ENCODE results near the gene PLAGL1.

The PLAGL1 gene

DNA sequence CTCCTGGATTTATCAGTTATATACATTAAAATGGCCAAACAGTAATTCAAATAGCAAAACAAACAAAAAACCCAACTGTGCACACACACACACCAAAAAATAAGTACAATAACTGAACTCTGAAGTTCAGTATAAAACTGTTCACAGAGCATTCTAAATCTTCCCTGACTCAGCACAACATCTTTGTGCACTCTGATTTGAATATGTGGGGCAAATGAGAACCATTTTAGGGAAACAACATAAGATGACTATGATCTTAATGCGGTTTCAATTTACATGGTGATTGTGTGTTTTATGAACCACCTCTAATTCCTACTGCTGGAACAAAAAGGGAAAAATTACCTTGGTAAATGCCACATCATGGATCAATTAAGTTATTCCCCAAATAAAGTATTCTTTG lies 41.7 kb downstream of the PLAGL1 start:
- no peak for DNase-seq (ENCODE audit: low read depth in 2 of 3, low spot score in 2 of 3)

DNA sequence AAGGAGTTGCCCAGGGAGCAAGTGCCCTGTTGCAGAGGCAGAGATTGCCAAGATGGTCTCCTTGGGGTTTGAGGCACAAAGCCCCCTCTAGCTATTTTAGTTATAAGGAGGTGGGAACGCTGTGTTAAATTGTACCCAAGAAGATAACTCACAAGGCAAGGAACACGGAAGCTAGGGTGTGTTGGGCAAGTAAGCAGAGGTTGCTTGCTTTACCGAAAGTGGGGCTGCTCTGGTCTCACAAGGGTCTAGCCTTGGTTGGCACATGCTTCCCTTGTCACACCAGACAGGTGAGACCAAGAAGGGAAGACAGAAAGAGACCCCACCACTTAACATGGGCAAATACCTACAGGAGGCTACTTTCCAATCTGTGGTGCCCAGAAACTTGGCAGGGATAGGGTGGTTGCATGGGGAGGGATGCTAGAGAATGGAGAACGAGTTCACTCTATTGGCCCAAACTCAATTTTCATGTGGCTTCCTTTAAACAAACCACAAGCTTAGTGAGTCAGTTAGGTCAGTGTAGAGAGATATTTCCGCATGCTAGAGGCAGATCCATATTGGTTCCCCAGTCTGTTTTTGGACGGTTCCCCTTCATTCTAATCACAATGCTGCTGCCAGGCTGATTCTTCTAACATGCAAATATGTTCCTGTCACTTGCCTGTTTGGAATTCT lies 42.4 kb downstream of the PLAGL1 start:
- DNase-seq (ENCODE audit: low read depth in 2 of 3, low spot score in 2 of 3) = no peak

DNA sequence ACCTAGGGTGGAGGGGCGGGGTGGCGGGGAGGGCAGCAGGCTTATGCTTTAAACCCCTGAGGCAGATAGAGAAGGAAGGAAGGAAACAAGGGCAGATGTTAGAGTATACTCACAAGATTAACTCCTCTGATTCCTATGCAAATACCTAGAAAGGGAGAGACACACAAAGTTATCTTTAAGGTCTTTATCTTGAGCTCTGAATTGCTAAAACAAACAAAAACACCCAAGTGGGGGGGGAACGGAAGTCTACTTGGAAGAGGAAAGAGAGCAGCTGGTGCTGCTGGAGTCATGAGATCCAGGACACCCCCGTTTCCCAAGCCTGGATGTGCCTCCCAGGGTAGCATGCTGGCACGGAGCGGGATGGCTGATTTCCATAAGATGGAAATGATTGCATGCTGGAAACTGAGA lies 43.4 kb downstream of the PLAGL1 start:
- DNase-seq (ENCODE audit: low read depth in 2 of 3, low spot score in 2 of 3) = no peak

DNA sequence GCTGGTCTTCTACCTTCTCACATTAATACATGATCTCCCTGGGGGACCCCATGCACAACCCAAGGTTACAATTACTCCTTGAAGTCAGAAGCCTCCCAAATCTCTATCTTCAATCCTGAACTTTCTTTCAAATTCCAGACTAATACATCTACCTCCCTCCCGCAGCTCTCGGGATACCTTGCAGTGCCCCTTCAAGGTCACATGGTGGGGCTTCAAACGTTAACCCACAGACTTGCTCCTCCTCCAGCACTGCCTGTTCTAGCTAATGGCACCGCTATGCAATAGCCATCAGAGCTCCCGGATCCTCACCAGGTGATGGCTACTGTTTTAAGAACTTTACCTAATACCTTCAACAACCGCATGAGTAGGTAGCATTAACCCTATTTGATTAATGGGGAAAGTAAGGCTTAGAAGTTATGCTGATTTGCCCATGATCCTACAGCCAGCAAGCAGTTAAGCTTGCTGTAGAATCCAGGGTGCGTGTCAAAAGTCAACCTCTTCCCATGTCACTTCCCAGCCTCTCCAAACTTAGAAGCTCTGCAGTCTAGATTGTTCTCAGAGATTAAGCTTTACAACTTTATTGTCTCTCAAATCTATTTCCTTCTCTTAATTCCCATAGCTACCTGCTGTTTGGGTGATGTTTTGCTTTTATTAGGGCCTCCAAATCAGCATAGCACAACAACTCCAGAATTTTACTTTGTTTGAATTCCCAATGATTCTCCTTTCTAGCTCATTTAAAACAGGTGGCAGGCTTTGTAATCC lies 44.7 kb downstream of the PLAGL1 start:
- DNase-seq (ENCODE audit: low read depth in 2 of 3, low spot score in 2 of 3) = no peak

DNA sequence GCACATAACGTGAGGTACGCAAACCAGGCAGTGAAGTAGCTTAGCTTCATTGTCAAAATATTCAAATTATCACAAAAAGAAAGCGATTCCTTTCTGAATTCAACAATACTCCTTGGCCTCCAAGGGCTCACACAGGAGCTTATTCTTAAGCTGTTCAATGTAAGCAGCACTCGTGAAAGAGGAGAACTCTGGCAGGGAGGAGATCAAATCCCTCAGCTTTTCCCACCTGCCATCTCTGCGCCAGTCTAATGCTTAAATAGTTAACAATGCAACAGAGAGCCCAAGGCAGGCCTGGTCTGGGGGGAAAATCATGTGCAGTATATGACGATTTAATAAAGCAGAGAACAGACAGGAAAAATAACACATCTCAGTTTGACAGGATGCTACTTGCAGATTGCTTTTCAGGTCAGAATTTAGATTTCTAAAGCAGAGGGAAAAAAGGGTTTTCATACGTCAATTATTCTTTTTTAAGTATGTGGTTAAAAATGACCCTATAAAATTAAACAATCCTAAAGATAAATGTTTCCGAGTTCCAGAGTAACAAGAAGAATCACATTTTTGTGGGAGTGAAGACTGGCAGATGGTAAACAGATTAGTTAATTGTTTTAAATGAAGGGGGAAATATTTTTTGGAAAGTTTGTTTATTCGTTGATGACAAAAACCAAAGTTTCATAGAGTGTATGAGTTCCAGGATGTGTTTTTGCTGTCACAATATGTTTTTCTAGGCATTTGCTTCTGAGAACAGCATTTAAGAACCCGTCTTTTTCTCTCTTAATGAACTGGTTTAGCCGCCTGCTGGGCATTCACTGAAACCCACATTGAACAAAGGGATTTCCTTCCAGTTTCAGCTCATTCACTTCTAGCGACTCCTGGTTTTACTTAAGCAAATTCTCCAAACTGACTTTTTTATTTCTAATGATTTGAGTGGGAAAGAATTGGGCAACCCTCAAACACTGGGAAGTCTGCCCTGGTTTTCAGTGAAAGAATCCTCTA lies 45.9 kb downstream of the PLAGL1 start:
- DNase-seq (ENCODE audit: low read depth in 2 of 3, low spot score in 2 of 3) = no peak

DNA sequence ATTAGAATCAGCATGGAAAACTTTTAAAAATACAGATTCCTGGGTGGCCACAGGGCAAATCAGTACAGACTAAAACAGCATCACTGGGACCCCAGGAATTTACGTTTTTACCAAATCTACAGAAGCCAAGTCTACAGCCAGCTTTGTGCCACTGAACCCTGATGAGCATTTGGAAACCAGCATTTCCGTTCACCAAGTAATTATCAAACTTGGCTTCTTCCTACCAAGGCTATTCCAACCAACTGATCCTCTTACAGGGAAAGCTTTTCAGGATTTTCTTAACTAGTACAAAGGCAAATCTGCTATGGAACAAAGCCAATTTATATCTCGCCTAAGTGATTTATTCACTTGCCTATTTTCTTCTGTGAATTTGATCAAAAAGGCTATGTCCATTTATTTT lies 47.0 kb downstream of the PLAGL1 start:
- no peak for DNase-seq (ENCODE audit: low read depth in 2 of 3, low spot score in 2 of 3)

DNA sequence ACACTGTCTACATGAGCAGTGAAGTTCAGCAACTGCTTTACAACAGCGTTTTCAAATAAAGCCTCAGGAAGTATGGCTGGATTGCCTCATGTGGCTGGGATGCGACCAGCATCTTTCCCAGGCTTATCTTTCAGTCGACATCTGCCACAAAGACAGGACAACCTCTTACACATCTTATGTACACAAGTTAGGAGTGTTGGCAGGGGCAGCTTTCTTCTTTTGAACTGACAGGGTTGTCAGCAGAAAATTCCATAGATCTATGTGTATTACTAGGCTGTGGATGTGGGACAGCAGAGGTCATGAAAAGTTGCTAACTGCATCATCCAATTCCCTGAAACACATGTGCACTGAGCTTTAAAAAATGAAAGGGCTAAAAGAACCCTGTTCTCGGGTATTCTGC lies 48.1 kb downstream of the PLAGL1 start:
- no peak for DNase-seq (ENCODE audit: low read depth in 2 of 3, low spot score in 2 of 3)

DNA sequence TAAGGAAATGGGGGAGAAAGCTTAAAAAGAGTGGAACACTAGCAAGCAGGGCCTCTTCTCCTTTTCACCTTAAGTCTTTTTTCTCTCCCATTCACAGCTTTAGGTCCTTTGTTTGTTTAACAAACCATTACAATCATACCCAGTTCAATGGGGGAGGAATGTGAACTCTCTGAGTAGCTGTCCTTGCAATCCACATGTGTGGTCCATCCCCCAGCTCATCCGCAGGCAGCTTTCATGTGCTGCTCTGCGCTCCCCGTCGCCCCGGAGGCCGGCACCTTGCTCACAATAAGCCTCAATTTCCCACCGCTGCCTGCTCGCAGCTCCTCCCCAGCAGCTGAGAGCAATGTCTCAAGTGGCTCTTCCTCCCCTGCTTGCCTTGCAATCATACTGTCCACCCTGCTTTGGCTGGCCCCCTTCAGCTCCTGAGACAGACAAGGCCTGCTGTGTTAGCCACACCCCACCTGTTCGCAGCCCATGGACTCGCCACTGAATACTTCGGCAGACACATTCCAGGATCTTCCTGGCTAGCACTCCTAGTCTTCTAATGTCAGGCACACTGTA lies 49.1 kb downstream of the PLAGL1 start:
- no peak for DNase-seq (ENCODE audit: low read depth in 2 of 3, low spot score in 2 of 3)

DNA sequence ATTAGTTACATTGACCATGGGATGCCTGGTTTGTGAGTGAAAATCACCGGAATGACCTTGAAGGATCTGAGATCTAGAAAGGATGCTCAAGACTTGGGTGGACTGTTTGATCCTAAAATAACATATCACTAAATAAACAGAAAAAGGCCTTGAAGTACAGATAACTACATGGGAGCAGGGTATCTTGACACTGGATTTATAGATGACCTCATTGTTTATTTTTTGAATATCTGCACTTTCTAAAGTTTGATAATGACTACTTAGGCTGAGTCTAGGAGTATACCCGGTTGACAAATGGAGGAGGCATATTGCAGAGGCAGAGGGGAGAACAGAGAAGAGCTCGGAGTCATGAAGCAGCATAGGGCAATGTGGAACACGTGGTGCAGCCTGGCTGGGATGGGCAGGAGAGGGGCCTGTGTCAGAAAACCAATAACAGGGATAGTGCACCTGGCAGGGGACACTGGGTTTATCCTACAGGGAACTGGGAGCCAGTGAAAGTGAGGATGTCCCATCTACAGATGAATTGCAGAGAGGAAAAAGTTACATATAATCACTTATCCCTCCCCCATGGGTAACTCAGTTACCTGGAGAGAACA lies 50.3 kb downstream of the PLAGL1 start:
- DNase-seq (ENCODE audit: low read depth in 2 of 3, low spot score in 2 of 3) = no peak

DNA sequence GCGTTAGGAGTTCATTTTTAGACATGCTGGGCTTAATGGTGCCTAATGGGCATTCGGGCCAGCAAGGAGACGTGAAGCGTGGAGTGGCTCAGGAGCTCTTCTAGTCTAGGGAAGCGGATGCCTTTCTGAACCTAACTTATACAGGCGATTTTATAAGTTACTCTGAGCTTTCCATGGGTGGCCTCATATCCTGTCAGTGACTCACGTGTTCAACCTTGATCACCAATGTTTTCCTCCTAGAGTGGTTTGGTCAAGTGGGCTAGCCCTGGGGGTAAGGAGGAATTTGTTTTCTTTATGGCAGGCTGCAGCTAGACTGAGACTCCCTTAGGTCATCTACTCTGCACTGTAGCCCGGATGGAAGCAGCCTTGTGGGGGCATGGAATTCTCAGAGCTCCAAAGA lies 52.1 kb downstream of the PLAGL1 start:
- DNase-seq (ENCODE audit: low read depth in 2 of 3, low spot score in 2 of 3) = no peak

DNA sequence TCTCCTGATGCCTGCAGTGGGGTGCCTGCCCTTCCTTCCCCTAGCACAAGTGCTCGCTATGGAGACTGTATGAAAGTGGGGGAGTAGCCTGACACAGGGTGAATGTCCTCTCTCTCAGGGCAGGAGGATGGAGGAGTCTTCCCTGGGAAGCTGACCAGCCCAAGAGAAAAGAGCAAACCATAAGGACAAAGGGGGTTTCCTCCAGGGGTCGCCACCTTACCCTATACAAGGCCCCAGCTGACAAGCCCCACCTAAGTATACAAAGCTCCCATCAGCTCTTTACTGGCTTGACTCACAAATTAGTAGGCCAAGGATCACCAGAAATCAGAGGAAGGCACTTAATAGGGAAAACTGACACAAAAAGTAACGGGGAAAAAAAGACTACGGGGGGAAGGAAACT lies 54.1 kb downstream of the PLAGL1 start:
- DNase-seq (ENCODE audit: low read depth in 2 of 3, low spot score in 2 of 3) = no peak

DNA sequence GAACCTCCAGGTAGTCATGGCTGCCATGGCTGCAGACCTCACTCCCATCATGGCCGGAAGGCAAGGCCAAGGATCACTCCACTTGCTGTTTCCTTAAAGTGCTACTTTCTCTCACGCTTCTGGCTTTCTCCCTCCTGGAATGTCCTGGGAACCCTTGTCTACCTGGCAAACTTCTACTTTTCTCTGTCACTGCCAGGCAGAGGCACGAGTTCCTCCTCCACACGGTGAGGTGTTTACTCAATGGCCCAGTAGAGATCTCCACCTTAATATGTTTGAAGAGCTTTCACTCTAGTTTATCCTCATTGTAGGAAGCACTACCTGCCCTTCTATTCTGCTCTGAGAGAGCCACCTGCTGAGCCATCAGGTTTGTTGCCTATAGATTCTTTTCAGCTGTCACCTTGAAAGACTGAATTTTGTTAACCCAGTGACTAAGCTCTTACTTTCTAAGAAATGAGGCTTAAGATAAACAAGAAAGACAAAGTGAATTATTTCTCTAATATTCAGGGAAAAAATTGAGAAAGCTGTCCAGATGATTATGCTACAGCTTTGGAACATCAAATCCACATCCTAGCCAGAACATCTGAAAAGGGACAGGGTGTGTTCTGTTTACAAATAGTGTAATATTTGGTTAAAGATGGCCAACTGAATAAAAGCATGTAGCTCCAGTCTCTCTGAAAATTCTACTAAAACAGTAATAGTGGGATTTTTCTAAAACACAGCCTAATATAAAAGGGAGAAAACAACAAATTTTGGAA lies 54.9 kb downstream of the PLAGL1 start:
- no peak for DNase-seq (ENCODE audit: low read depth in 2 of 3, low spot score in 2 of 3)

DNA sequence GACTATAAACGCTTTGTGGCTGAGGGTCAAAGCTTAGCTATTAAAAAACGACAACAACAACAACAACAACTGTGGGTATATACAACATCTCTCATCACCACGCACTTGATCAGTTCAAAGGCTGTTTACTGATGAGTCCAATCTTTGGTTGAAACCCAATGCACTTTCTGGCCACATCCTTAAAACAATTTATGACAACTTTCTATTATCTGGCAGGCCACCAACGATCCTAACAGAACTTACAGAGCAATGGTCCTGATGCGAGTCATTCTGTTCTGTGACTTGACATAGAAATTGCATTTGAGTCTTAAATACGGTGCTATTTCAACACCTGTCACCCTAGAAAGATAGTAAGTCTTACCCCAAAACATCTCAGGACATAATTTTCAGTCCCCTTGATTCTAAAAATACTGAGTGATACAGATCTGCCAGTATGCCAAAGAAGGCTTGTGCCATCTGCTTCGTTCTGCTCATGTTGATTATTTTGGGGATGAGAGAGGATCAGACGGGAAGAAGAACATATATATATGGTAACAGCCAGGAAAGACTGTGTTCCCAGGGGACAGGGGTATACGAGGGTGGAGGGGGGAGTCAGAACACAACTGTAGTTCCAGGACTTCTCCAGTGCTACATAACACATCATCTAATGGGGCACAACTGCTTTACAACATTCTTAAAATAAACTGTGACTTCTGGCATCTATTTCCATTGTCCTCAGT lies 55.8 kb downstream of the PLAGL1 start:
- DNase-seq (ENCODE audit: low read depth in 2 of 3, low spot score in 2 of 3) = no peak

DNA sequence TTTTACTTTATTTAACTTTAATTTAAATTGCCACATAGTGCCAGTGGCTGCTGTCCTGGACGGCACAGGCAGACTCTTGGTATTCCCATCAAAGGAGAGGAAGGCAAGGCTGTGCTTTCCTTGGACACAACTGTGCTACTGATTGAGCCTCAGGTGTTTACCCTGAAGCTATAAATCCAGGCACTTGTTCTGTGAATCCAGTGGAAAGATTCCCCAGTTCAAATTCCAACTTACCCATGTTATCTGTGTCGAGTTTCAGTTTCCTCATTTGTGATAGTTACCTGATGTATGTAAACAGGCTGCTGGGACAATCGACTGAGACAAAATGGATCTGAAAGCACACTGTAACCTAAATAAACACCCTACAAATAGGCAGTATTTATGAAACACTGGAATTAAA lies 57.2 kb downstream of the PLAGL1 start:
- no peak for DNase-seq (ENCODE audit: low read depth in 2 of 3, low spot score in 2 of 3)

DNA sequence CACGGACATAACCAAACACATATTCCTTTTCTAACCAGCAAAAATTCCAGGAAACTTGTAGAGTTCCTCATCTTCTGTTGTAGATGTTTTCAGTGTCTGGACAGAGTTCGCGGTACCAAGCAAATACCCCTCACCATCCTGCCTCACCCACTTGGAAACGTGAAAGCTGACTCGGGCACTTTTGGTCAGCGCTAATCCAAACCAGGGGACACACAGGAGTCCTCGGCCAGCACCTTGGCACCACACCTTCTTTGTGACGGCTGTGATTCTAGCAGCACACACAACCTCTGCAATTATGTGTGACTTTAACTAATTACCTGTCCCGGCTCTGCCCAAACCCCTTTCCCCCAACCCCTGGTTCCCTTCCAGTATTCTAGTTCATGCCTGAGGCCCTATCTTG lies 58.1 kb downstream of the PLAGL1 start:
- DNase-seq (ENCODE audit: low read depth in 2 of 3, low spot score in 2 of 3) = no peak

DNA sequence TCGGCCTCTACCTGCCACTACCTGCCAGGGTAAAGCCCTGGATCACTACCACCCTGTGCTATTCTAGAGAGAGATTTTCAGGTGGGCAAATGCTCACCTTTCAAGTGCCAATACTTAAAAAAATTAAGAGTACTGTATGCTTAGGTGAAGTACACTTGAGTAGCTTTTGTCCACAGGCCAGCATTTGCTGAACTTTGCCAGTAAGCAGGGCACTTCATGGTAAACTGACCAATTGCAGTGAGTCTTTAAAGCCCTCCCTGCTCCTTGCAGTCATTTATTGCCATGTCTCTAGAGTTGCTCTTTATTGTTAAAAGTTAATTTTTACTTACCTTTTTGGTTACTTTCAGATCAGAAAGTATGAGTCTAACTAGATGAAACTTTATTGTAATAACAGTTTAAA lies 58.5 kb downstream of the PLAGL1 start:
- DNase-seq (ENCODE audit: low read depth in 2 of 3, low spot score in 2 of 3) = no peak

DNA sequence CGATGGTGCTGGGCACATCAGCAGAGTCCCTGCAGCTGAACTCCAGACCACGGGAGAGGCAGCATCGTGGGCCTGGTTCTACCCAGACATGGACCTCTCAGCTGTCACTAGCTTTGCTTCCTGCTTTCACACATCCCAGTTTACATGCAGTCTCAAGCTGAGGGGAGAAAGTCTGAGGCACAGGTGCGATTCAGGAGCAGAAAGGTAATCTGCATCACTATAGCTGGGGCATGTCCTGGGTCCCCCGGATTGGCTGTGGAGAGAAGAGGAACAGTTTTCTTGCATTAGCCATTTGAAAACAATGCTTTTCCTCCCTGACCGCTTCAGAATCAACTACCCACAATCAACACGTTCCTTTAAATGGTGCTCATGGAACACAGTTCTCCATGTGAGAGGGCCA lies 59.9 kb downstream of the PLAGL1 start:
- DNase-seq (ENCODE audit: low read depth in 2 of 3, low spot score in 2 of 3) = no peak

DNA sequence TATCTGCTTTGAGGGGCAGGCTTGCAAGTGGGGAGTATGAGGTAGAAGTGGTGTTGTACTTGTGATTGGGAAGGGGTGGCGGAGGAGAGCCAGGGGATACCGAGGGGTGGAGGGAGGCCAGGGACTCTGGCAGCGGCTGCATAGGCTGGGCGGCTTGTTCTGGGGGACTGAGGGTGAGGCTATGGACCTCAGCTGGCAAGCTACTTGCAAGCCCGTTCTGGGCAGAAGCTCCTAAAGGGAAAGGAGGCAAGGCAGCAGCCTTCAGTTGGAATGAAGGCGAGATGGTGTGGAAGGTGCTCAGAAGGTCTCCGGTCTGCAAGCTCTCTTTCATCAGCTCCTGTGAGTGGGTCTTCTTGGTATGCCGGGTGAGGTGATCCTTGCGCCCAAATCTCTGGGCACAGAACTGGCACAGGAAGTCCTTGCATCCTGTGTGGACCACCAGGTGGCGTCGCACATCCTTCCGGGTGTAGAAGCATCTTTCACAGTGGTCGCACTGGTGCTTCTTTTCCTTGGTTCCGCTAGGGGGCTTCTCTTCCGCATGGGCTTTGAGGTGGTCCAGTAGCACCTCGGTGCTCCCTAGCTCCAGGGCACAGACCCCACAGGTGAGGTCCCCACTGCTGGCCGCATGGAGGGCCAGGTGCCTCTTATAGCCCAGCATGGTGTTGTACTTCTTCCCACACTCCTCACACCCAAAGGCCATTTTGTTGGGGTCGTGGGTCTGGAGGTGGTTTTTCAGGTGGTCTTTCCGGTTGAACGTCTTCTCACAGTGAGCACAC lies 66.0 kb downstream of the PLAGL1 start:
- peak; percentile 20 to 23 (median 23) for DNase-seq (ENCODE audit: low read depth in 2 of 3, low spot score in 2 of 3)
